Activated B cell treated with CpG ODN at 0.5 μM for 24 hours (primary cell): ENCODE results near the gene NCOA1. TPM values are rescaled to one million over a fixed set of nuclear protein-coding genes. Genes with fewer than 3 reads are reported as not detected.

Experiments used
- ATAC-seq: fragments of 200-7000 bp; cut with Tn5 transposase; one replicate; pipeline ENCODE4 v1.10.0; 2021; ENCODE audit warnings: low read depth, mild to moderate bottlenecking, moderate library complexity
- CTCF ChIA-PET: fragments of 350-600 bp; sonication (Branson Sonifier 250); formaldehyde crosslinking; loops from one replicate; lab custom pipeline; 2021; ENCODE audit warnings: antibody characterized with exemption; lab: Charles Lee
- POLR2A ChIA-PET: fragments of 350-600 bp; sonication (Branson Sonifier 250); formaldehyde crosslinking; loops from one replicate; lab custom pipeline; 2021; ENCODE audit warnings: antibody characterized with exemption; lab: Charles Lee
- DNase-seq: peaks from one replicate; pipeline ENCODE4 v3.0.0; 2022
- H3K27ac Mint-ChIP-seq: one replicate; pipeline ENCODE4 v1.8.0; 2020; ENCODE audit warnings: mixed read lengths
- H3K27me3 Mint-ChIP-seq: one replicate; pipeline ENCODE4 v1.8.0; 2021; ENCODE audit warnings: mixed read lengths
- H3K36me3 Mint-ChIP-seq: one replicate; pipeline ENCODE4 v1.8.0; 2021; ENCODE audit warnings: low read depth, mixed read lengths
- H3K4me1 Mint-ChIP-seq: one replicate; pipeline ENCODE4 v1.8.0; 2021; ENCODE audit warnings: mixed read lengths
- H3K4me3 Mint-ChIP-seq: one replicate; pipeline ENCODE4 v1.8.0; 2020; ENCODE audit warnings: mild to moderate bottlenecking, mixed read lengths
- H3K9me3 Mint-ChIP-seq: one replicate; pipeline ENCODE4 v1.8.0; 2020; ENCODE audit warnings: mixed read lengths
- intact Hi-C: fragments of 100-400 bp; cut with micrococcal nuclease; formaldehyde crosslinking; loops from one replicate; pipeline ENCODE4 v1.15.1; 2024
- total RNA-seq: library from RNA; stranded (reverse); gene quantifications from 2 replicates; pipeline ENCODE4 v1.2.3, GENCODE V29; 2022
- TF ChIP-seq, protein P1 (sequence below): fragments of 200-600 bp; IDR thresholded peaks from one replicate; pipeline ENCODE4 v1.8.0; 2022; ENCODE audit warnings: antibody characterized with exemption, mild to moderate bottlenecking

NCOA1 gene
- total RNA-seq, 1 donor from 2014 or later = 49.5 TPM

DNA sequence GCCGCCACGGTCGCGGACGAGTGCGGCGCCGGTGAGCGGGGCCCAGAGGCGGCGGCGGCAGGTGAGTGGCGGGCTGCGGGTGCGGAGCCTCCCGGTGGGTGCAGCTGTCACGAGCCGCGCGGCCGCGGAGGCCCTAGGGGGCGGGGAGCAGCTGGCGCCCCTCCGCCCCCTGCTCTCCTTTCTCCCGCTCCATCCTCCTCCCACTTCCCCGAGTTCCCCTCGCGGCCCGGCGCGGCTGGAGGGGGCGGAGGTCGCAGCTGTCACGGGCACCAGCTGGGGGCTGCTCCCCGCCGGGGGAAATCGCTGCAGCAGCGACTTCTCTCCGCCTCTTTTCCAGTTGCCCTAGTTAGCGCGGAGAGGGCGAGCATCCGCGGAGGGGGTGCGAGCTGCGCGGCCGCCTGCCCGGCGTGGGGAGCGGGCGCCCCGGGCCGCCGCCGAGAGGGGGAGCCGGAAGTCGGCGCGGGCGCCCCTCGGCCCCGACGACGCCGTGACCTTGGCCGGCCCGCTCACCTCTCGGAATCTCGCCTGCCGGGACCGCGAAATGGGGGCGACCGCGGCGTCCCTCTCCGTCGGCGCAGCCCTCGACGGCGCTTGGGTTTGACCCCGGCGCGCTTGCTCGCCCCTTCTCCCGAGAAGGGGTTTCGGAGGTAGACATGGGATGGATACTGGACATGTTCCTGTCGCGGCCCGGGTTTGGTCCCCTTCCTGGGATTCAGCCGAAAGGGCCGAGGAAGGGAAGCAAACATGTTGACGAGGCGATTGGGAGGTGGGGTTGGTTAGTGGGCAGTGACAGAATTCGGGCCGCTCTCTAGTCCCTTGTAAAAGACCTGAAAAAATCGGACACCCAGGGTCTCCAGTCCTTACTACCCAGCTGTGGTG is 727 bp downstream of the NCOA1 start:
- peak overlapping the region; percentile 87 for H3K4me3 Mint-ChIP-seq
- intact Hi-C loops = loop anchor here (2.0 to 5.0 kb wide), 8 partner anchors 17 to 481 kb away; partner anchors contain the start of genes CENPO, DNAJC27, ITSN2 and PTRHD1
- DNase-seq (peak; percentile 61), ATAC-seq (peak; percentile 35)
- ChIA-PET POLR2A (interaction anchor here (0.6 to 2.5 kb wide), 7 partner anchors 17 to 1153 kb away, joined by 3 to 11 read pairs (median 3); partner anchors contain the start of genes CENPO and PTRHD1), CTCF (interaction anchor here (0.9 to 1.4 kb wide), 4 partner anchors 15 to 86 kb away, joined by 3 to 4 read pairs (median 4); no protein-coding TSS in a partner anchor)
- H3K9me3 Mint-ChIP-seq = no peaks in the 10 kb centered on the region
- TF ChIP-seq, protein P1, sequence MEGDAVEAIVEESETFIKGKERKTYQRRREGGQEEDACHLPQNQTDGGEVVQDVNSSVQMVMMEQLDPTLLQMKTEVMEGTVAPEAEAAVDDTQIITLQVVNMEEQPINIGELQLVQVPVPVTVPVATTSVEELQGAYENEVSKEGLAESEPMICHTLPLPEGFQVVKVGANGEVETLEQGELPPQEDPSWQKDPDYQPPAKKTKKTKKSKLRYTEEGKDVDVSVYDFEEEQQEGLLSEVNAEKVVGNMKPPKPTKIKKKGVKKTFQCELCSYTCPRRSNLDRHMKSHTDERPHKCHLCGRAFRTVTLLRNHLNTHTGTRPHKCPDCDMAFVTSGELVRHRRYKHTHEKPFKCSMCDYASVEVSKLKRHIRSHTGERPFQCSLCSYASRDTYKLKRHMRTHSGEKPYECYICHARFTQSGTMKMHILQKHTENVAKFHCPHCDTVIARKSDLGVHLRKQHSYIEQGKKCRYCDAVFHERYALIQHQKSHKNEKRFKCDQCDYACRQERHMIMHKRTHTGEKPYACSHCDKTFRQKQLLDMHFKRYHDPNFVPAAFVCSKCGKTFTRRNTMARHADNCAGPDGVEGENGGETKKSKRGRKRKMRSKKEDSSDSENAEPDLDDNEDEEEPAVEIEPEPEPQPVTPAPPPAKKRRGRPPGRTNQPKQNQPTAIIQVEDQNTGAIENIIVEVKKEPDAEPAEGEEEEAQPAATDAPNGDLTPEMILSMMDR = no peak
- H3K27ac Mint-ChIP-seq = peak overlapping the region; percentile 78
- H3K4me1 Mint-ChIP-seq = peaks cover 45% of the 10 kb centered on the region
- no peaks in the 10 kb centered on the region for H3K27me3 Mint-ChIP-seq
- H3K36me3 Mint-ChIP-seq = no peaks in the 10 kb centered on the region

DNA sequence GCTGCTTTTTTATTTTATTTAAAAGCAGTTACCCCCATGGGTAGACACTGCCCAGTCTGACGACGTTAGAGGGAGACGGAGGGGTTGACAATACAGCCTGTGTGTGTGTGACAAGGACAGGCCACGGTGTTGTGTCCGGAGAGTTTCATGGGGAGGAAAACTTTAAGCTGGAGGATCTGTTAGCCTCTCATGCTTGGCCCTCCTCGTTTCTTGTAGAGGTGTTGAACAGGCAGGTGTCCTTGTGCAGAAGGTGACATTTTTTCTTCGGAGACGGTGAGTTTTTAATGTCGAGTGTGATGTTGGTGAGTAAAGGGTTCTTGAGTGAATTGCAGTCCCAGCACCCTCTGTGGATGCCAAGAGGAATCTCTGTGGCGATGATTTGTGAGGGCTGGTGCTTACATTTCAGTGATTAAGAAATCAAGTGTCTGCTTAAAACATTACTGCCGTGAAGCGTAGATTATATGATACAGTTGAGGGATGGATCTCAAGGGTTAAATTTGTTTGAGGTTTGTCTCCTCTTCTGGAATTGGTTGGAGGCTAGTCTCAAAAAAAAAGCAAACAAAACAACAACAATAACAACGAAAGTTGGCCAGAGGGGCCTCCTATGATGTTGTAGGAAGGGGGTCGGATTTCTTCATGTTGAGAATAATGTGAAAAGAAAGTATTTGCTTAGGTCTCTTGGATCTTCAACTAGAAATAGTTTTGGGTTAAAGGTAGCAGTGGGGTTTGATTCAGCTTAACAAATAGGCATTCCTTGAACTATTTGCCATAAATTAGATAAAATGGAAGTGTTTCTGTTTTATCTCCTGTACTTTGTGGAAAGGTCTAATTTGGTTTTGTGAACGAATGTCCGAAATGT is 1.6 kb downstream of the NCOA1 start:
- Mint-ChIP-seq H3K27ac (peak overlapping the region; percentile 78), H3K4me1 (peaks cover 45% of the 10 kb centered on the region), H3K27me3 (no peaks in the 10 kb centered on the region), H3K9me3 (no peaks in the 10 kb centered on the region), H3K36me3 (no peaks in the 10 kb centered on the region), H3K4me3 (peak overlapping the region; percentile 85)
- TF ChIP-seq, protein P1 = no peak
- intact Hi-C loops = loop anchor here (5.0 kb wide), 5 partner anchors 130 to 480 kb away; partner anchors contain the start of genes DNAJC27 and ITSN2
- ChIA-PET POLR2A (interaction anchor here (0.5 to 2.3 kb wide), 5 partner anchors 85 to 296 kb away, joined by 3 to 8 read pairs (median 6); no protein-coding TSS in a partner anchor), CTCF (interaction anchor here (1.4 kb wide), 1 partner anchor 15 kb away, joined by 4 read pairs; no protein-coding TSS in a partner anchor)
- no peak for DNase-seq
- ATAC-seq = no peak

DNA sequence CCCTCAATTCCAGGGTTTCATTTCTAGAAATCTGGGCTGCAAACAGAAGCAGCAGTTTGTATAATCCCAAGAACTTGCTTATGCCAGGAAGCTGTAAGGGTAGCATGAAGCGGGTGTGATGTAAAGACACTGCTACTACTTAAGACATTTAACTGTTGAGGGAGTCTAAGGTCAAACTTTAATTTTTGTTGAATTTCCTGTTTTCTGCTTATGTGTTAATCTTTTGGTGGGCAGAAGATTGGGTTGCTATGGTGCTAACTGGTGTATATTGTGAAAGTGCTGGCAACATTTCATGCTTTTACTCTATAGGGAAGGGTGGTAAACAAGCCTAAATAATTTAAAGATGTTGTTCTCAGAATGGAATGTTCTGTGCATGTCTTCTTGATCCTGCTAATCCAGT is 2.7 kb downstream of the NCOA1 start:
- Mint-ChIP-seq H3K9me3 (no peaks in the 10 kb centered on the region), H3K27ac (no peak overlapping the region), H3K36me3 (no peaks in the 10 kb centered on the region), H3K4me3 (peak overlapping the region; percentile 50), H3K27me3 (no peaks in the 10 kb centered on the region), H3K4me1 (peaks cover 42% of the 10 kb centered on the region)
- ChIA-PET POLR2A (interaction anchor here (0.7 kb wide), 1 partner anchor 95 kb away, joined by 5 read pairs; no protein-coding TSS in a partner anchor), CTCF (no interaction called here)
- TF ChIP-seq, protein P1 = no peak
- no peak for DNase-seq
- no peak for ATAC-seq
- intact Hi-C loops = loop anchor here (5.0 kb wide), 5 partner anchors 131 to 479 kb away; partner anchors contain the start of genes DNAJC27 and ITSN2

DNA sequence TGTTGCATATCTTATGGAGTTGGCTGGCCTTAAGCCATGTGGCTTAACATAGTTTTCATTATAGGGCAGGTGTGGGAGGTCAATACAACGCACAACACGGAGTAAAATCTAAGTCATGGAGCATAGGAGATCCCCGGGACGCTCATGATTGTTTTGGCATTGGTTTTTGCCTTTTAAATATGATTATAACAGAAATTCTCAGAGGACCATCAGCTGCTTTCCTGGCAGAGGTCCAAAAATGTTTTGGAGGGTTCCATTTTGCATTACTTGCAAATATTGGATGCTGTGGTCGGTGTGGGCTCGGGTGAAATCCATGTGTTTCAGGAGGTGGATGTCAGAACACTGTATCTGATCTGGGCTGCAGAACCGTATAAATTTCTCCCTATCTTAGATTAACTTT is 3.4 kb downstream of the NCOA1 start:
- POLR2A ChIA-PET = no interaction called here
- H3K4me1 Mint-ChIP-seq = peaks cover 40% of the 10 kb centered on the region
- no peak overlapping the region for H3K27ac Mint-ChIP-seq
- no peaks in the 10 kb centered on the region for H3K9me3 Mint-ChIP-seq
- H3K36me3 Mint-ChIP-seq = no peaks in the 10 kb centered on the region
- DNase-seq = no peak
- ATAC-seq = no peak
- H3K4me3 Mint-ChIP-seq = no peak overlapping the region
- intact Hi-C loops = loop anchor here (5.0 kb wide), 5 partner anchors 132 to 478 kb away; partner anchors contain the start of genes DNAJC27 and ITSN2
- H3K27me3 Mint-ChIP-seq = no peaks in the 10 kb centered on the region
- CTCF ChIA-PET = interaction anchor here (1.1 kb wide), 1 partner anchor 36 kb away, joined by 3 read pairs; no protein-coding TSS in a partner anchor
- TF ChIP-seq, protein P1 = no peak
